ENCODE measurements around the gene U2AF1L4. TPM values are rescaled to one million over a fixed set of nuclear protein-coding genes. Genes with fewer than 3 reads are reported as not detected.

Gene U2AF1L4
- total and polyA plus RNA-seq, 4 donors: 8.8 to 37.7 (median 24.7) TPM

- H3K4me1 ChIP-seq (ENCODE audit: control insufficient read depth, insufficient read depth, low read length): peaks cover 40% of the 10 kb centered on the region
- 49% methylated on average over 12 of the region's 14 CpGs for WGBS (ENCODE audit: insufficient coverage)
- no peak for DNase-seq (ENCODE audit: low read depth in 4 of 6, low spot score in 6 of 6)
- H3K9me3 ChIP-seq (ENCODE audit: control insufficient read depth, insufficient read depth, low read length): no peaks in the 10 kb centered on the region
- no peak overlapping the region for H3K4me3 ChIP-seq (ENCODE audit: low read depth, low read length)
- no peak overlapping the region for H3K27ac ChIP-seq (ENCODE audit: low read depth, low read length)
- peaks cover 16% of the 10 kb centered on the region for H3K36me3 ChIP-seq (ENCODE audit: control insufficient read depth, insufficient read depth, low read length)
- no peaks in the 10 kb centered on the region for H3K27me3 ChIP-seq (ENCODE audit: control insufficient read depth, insufficient read depth, low read length)
These were observed 30.4 kb downstream of the U2AF1L4 start for GRCh38 chr19:35714601-35715354.

DNA sequence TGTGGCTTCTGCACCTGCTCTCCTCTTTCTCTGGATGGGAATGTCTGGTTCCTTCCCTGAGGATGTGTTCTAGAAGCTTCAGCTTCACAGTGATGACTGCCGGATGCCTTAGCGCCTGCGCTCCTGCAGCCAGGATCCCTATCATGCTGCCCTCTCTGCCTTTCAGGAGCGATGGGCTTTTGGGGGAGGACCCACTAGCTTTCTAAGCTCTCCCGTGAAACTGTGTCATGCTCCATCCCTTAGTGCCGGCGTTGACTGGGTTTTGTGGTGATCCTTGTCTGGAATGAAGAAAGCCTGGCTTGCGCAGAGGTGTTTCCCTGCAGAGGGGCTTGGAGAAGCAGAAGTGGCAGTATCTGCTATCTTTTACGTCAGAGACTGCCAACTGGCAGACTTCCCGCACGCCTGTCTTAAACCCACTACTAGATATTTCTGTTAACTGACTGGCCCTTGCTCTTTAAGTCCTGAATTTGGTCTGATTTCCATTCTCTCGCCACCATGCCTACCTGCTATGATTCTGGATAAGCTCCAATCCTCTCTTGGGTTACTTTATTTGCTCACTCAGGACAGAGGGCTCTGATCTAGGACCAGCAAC lies 31.2 kb downstream of the U2AF1L4 start:
- DNase-seq (ENCODE audit: low read depth in 4 of 6, low spot score in 6 of 6): no peak
- no peak overlapping the region for H3K4me3 ChIP-seq (ENCODE audit: low read depth, low read length)

DNA sequence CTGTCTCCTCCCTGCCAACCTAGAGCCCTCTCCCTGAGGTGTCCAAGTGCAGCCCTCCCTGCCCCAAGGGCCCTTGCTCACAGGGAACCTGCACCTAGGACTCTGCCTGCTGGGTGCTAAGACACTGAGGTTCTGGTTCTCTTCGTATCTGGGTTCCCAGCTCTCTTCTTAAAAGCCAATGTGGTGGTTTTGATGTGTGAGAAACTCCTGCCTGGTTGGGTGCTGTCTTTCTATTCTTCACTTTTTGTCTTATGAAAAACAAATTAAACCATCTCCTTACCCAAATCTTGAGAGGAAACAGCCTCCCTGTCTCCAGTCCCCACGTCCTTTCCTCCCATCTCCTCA lies 31.7 kb downstream of the U2AF1L4 start:
- no peak for DNase-seq (ENCODE audit: low read depth in 4 of 6, low spot score in 6 of 6)
- Histone ChIP-seq H3K27ac (ENCODE audit: low read depth, low read length) (no peak overlapping the region), H3K4me1 (ENCODE audit: control insufficient read depth, insufficient read depth, low read length) (peaks cover 27% of the 10 kb centered on the region), H3K27me3 (ENCODE audit: control insufficient read depth, insufficient read depth, low read length) (no peaks in the 10 kb centered on the region), H3K9me3 (ENCODE audit: control insufficient read depth, insufficient read depth, low read length) (no peaks in the 10 kb centered on the region), H3K36me3 (ENCODE audit: control insufficient read depth, insufficient read depth, low read length) (peaks cover 9% of the 10 kb centered on the region), H3K4me3 (ENCODE audit: low read depth, low read length) (no peak overlapping the region)
- WGBS (ENCODE audit: insufficient coverage): 67% methylated on average over 1 of the region's 2 CpGs

More for the DNA sequence above, 31.2 kb downstream of the U2AF1L4 start:
- no peak overlapping the region for H3K27ac ChIP-seq (ENCODE audit: low read depth, low read length)
- peaks cover 32% of the 10 kb centered on the region for H3K4me1 ChIP-seq (ENCODE audit: control insufficient read depth, insufficient read depth, low read length)
- H3K36me3 ChIP-seq (ENCODE audit: control insufficient read depth, insufficient read depth, low read length): peaks cover 9% of the 10 kb centered on the region
- no peaks in the 10 kb centered on the region for H3K27me3 ChIP-seq (ENCODE audit: control insufficient read depth, insufficient read depth, low read length)
- no peaks in the 10 kb centered on the region for H3K9me3 ChIP-seq (ENCODE audit: control insufficient read depth, insufficient read depth, low read length)
- 87% methylated on average over 10 of the region's 12 CpGs for WGBS (ENCODE audit: insufficient coverage)

DNA sequence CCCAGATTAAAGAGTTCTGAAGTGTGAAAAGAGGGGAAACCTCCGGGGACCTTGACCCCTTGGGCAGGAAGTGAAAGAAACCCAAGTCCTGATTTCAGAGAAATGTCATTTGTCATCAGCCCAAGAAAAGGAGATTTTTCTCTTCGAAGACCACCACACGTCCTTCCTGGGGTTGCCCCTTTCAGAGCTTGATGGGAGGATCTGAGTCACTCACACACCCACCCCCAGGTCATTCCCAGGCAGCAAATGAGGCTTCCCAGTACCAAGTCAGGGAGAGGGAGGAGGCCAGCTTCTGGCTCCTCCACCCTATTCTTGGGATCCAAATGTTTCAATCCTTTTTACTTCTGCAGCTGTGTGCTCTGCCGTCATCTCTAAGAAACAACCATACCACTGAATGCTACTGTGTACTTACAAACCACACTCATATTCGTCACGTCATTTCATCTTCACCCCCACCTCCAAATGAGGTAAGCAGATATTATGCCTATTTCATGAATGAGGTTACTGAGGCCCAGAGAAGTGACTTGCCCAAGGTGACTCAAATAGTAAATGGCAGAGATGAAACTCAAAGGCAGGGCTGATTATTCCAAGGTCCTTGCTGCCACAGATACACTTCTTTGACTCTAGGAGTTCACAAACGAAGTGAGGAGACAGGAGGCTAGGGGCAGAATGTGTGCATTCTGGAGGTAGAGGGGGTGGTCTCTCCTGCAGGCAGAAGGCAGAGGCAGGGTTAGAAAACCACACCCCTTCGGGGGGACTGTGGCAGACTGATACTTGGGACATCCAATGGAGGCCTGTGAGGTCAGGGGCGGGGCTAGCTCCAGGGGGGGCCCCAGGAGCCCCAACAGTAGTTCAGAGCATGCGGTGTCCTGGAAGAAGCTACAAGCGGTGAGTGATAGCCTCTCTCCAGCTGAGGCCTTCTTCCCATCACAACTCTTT lies 32.4 kb downstream of the U2AF1L4 start:
- WGBS (ENCODE audit: insufficient coverage): 70% methylated on average over 5 of the region's 11 CpGs
- Histone ChIP-seq H3K27ac (ENCODE audit: low read depth, low read length) (no peak overlapping the region), H3K36me3 (ENCODE audit: control insufficient read depth, insufficient read depth, low read length) (peaks cover 9% of the 10 kb centered on the region), H3K9me3 (ENCODE audit: control insufficient read depth, insufficient read depth, low read length) (no peaks in the 10 kb centered on the region), H3K4me3 (ENCODE audit: low read depth, low read length) (no peak overlapping the region), H3K27me3 (ENCODE audit: control insufficient read depth, insufficient read depth, low read length) (no peaks in the 10 kb centered on the region), H3K4me1 (ENCODE audit: control insufficient read depth, insufficient read depth, low read length) (peaks cover 26% of the 10 kb centered on the region)
- no peak for DNase-seq (ENCODE audit: low read depth in 4 of 6, low spot score in 6 of 6)

GRCh38 chr19:35710784-35711723 lies 34.2 kb downstream of the U2AF1L4 start:
- WGBS (ENCODE audit: insufficient coverage): 55% methylated on average over 3 of the region's 13 CpGs
- H3K4me3 ChIP-seq (ENCODE audit: low read depth, low read length): no peak overlapping the region
- peaks cover 9% of the 10 kb centered on the region for H3K36me3 ChIP-seq (ENCODE audit: control insufficient read depth, insufficient read depth, low read length)
- H3K27me3 ChIP-seq (ENCODE audit: control insufficient read depth, insufficient read depth, low read length): no peaks in the 10 kb centered on the region
- H3K9me3 ChIP-seq (ENCODE audit: control insufficient read depth, insufficient read depth, low read length): no peaks in the 10 kb centered on the region
- no peak overlapping the region for H3K27ac ChIP-seq (ENCODE audit: low read depth, low read length)
- DNase-seq (ENCODE audit: low read depth in 4 of 6, low spot score in 6 of 6): no peak
- H3K4me1 ChIP-seq (ENCODE audit: control insufficient read depth, insufficient read depth, low read length): peaks cover 16% of the 10 kb centered on the region

DNA sequence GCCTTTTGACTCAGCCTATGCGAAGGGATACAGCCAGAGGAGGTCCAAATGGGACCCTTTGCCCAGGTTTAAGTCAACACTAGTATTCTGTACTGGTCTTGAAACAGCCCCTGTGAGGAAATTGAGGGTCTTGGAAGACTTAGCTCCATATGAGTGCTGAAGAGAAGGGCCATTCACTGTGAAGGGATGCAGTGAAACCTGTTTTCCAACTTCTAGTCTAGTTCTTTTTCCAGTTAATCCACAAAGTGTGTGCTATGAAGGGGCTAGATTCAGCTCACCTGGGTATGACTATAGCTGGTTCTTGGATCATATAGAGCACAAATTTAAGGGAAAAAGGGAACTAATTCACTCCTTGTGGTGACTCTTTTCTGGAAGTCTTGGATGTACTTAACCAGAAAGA lies 36.8 kb downstream of the U2AF1L4 start:
- Histone ChIP-seq H3K4me1 (ENCODE audit: control insufficient read depth, insufficient read depth, low read length) (no peaks in the 10 kb centered on the region), H3K27ac (ENCODE audit: low read depth, low read length) (no peak overlapping the region), H3K36me3 (ENCODE audit: control insufficient read depth, insufficient read depth, low read length) (no peaks in the 10 kb centered on the region), H3K9me3 (ENCODE audit: control insufficient read depth, insufficient read depth, low read length) (no peaks in the 10 kb centered on the region), H3K4me3 (ENCODE audit: low read depth, low read length) (no peak overlapping the region), H3K27me3 (ENCODE audit: control insufficient read depth, insufficient read depth, low read length) (peaks cover 2% of the 10 kb centered on the region)
- 75% methylated on average over 1 of the region's 1 CpG for WGBS (ENCODE audit: insufficient coverage)
- DNase-seq (ENCODE audit: low read depth in 4 of 6, low spot score in 6 of 6): no peak

DNA sequence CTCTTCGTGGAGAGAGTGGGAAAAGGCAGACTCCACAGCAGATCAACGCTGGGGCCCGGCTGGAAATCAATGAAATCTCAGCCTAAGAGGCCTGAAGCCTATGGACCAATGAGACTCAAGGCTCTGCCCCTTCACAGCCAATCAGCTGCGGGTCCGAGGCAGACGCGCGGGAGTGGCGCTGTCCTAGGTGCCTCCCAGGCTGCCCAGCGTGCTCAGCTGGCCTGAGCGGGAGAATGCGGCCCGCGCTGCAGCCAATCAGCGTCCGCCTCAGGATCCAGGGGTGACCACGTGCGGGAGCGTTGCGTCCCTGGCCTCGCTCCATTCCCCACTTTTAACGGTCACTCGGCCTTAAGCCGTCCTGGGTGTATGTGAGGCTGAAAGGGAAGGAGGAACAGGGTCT lies 41.0 kb downstream of the U2AF1L4 start, which contains the start of gene ZBTB32:
Gene ZBTB32 (plus strand): TSS at position 341 of the 400 bp plus-strand sequence. CDS start 10,069 bp downstream, outside the sequence.
- peaks cover 17% of the 10 kb centered on the region for H3K4me1 ChIP-seq (ENCODE audit: control insufficient read depth, insufficient read depth, low read length)
- DNase-seq (ENCODE audit: low read depth in 4 of 6, low spot score in 6 of 6): peak in 2 of 6 donors; percentile 32 to 37
- no peaks in the 10 kb centered on the region for H3K36me3 ChIP-seq (ENCODE audit: control insufficient read depth, insufficient read depth, low read length)
- peaks cover 2% of the 10 kb centered on the region for H3K27me3 ChIP-seq (ENCODE audit: control insufficient read depth, insufficient read depth, low read length)
- H3K27ac ChIP-seq (ENCODE audit: low read depth, low read length): no peak within 1 kb of the TSS
- WGBS (ENCODE audit: insufficient coverage): 21% methylated on average over 21 of the region's 24 CpGs
- H3K4me3 ChIP-seq (ENCODE audit: low read depth, low read length): no peak within 1 kb of the TSS
- no peaks in the 10 kb centered on the region for H3K9me3 ChIP-seq (ENCODE audit: control insufficient read depth, insufficient read depth, low read length)

GRCh38 chr19:35703343-35703742 lies 41.9 kb downstream of the U2AF1L4 start:
- Histone ChIP-seq H3K36me3 (ENCODE audit: control insufficient read depth, insufficient read depth, low read length) (no peaks in the 10 kb centered on the region), H3K4me1 (ENCODE audit: control insufficient read depth, insufficient read depth, low read length) (peaks cover 17% of the 10 kb centered on the region), H3K27me3 (ENCODE audit: control insufficient read depth, insufficient read depth, low read length) (peaks cover 2% of the 10 kb centered on the region), H3K9me3 (ENCODE audit: control insufficient read depth, insufficient read depth, low read length) (no peaks in the 10 kb centered on the region), H3K27ac (ENCODE audit: low read depth, low read length) (no peak overlapping the region), H3K4me3 (ENCODE audit: low read depth, low read length) (no peak overlapping the region)
- no peak for DNase-seq (ENCODE audit: low read depth in 4 of 6, low spot score in 6 of 6)
- WGBS (ENCODE audit: insufficient coverage): 57% methylated on average over 4 of the region's 9 CpGs

Measured in spinal cord (tissue), 10 donors.